HEK293 (cell line): ENCODE data around the gene TRIM3.

Experiments
- CTCF ChIA-PET: fragments of 350-600 bp; formaldehyde crosslinking; extraction: SDS; loops from one replicate; lab custom pipeline; 2021; ENCODE audit warnings: antibody characterized with exemption; lab: Yijun Ruan, JAX
- POLR2A ChIA-PET: fragments of 300-600 bp; formaldehyde crosslinking; extraction: SDS; loops from one replicate; lab custom pipeline; 2020; ENCODE audit warnings: antibody characterized with exemption, inconsistent platforms; lab: Yijun Ruan, JAX
- H3K27ac ChIP-seq: fragments of 200-500 bp; sonication (Bioruptor generic); 2 replicates; pipeline ENCODE4 v1.5.1; 2014; ENCODE audit warnings: low read depth, low read length, control low read depth, inconsistent platforms; ENCODE audit errors: extremely low read depth
- H3K36me3 ChIP-seq, 2 experiments: fragments of 200-500 bp in 1 of 2; sonication (Bioruptor generic) in 1 of 2; 1 replicate in 1 of 2; 2 replicates in 1 of 2; pipeline ENCODE4 v1.5.1; 2014 to 2017; ENCODE audit warnings: inconsistent platforms in 2 of 2, low read length in 2 of 2; ENCODE audit not compliant: control insufficient read depth in 2 of 2, insufficient read depth in 1 of 2
- H3K4me1 ChIP-seq: fragments of 200-500 bp; sonication (Bioruptor generic); 2 replicates; pipeline ENCODE4 v1.5.1; 2014; ENCODE audit warnings: mild to moderate bottlenecking, low read length, inconsistent platforms; ENCODE audit not compliant: control insufficient read depth, insufficient read depth
- H3K4me3 ChIP-seq: 2 replicates; pipeline ENCODE4 v1.5.1; 2011; ENCODE audit warnings: low read depth, mild to moderate bottlenecking, control low read depth, low read length, moderate library complexity
- H3K9me3 ChIP-seq: fragments of 200-500 bp; sonication (Bioruptor generic); 2 replicates; pipeline ENCODE4 v1.5.1; 2014; ENCODE audit warnings: low read depth, low read length, inconsistent platforms; ENCODE audit not compliant: control insufficient read depth, insufficient read depth
- ATF2 ChIP-seq: fragments of 450-650 bp; formaldehyde crosslinking; IDR thresholded peaks from 2 replicates; pipeline ENCODE4 v1.5.1; 2016; ENCODE audit warnings: missing biosample characterization, missing genetic modification characterization, low read depth
- SP2 ChIP-seq: fragments of 450-650 bp; formaldehyde crosslinking; IDR thresholded peaks from 2 replicates; pipeline ENCODE4 v1.5.1; 2016; ENCODE audit warnings: missing biosample characterization, missing genetic modification characterization
- TCF7L2 ChIP-seq: IDR thresholded peaks from 2 replicates; pipeline ENCODE4 v1.6.1; 2011; ENCODE audit warnings: low read depth, mild to moderate bottlenecking, inconsistent platforms, low read length, moderate library complexity, borderline replicate concordance
- ZFHX2 ChIP-seq: fragments of 450-650 bp; formaldehyde crosslinking; conservative IDR thresholded peaks from 2 replicates; pipeline ENCODE4 v1.5.1; 2016; ENCODE audit warnings: missing biosample characterization, missing genetic modification characterization
- ZIC2 ChIP-seq: fragments of 450-650 bp; formaldehyde crosslinking; IDR thresholded peaks from 2 replicates; pipeline ENCODE4 v1.5.1; 2016; ENCODE audit warnings: missing biosample characterization, missing genetic modification characterization
- ZNF184 ChIP-seq: fragments of 450-650 bp; IDR thresholded peaks from 2 replicates; pipeline ENCODE4 v1.5.1; 2018; ENCODE audit warnings: missing biosample characterization, mild to moderate bottlenecking, missing genetic modification characterization
- ZNF202 ChIP-seq: fragments of 450-650 bp; formaldehyde crosslinking; IDR thresholded peaks from 2 replicates; pipeline ENCODE4 v1.5.1; 2016; ENCODE audit warnings: missing biosample characterization, missing genetic modification characterization, borderline replicate concordance
- ZNF223 ChIP-seq: fragments of 450-650 bp; formaldehyde crosslinking; IDR thresholded peaks from 2 replicates; pipeline ENCODE4 v1.5.1; 2016; ENCODE audit warnings: missing biosample characterization, missing genetic modification characterization
- ZNF280C ChIP-seq: fragments of 450-650 bp; formaldehyde crosslinking; IDR thresholded peaks from 2 replicates; pipeline ENCODE4 v1.5.1; 2016; ENCODE audit warnings: missing biosample characterization, missing genetic modification characterization
- ZNF362 ChIP-seq: fragments of 450-650 bp; formaldehyde crosslinking; IDR thresholded peaks from 2 replicates; pipeline ENCODE4 v1.5.1; 2016; ENCODE audit warnings: missing biosample characterization, missing genetic modification characterization
- ZNF664 ChIP-seq: fragments of 450-650 bp; formaldehyde crosslinking; IDR thresholded peaks from 2 replicates; pipeline ENCODE4 v1.5.1; 2016; ENCODE audit warnings: missing biosample characterization, missing genetic modification characterization
- ZNF785 ChIP-seq: fragments of 450-650 bp; formaldehyde crosslinking; IDR thresholded peaks from 2 replicates; pipeline ENCODE4 v1.5.1; 2016; ENCODE audit warnings: missing biosample characterization, missing genetic modification characterization
- ZNF830 ChIP-seq: fragments of 450-650 bp; IDR thresholded peaks from 2 replicates; pipeline ENCODE4 v1.5.0; 2018; ENCODE audit warnings: missing biosample characterization, missing genetic modification characterization, low read depth, mild to moderate bottlenecking, moderate library complexity
- TF ChIP-seq, protein P1 (sequence below): fragments of 450-650 bp; formaldehyde crosslinking; IDR thresholded peaks from 2 replicates; pipeline ENCODE4 v1.5.1; 2016; ENCODE audit warnings: missing biosample characterization, missing genetic modification characterization

TRIM3 gene

GRCh38 chr11:6457581-6458320, 16.0 kb downstream of the TRIM3 start (continued):
- TF ChIP-seq ZNF785 (tag by site-specific recombination) (no peak), ZNF184 (tag by site-specific recombination) (no peak)

DNA sequence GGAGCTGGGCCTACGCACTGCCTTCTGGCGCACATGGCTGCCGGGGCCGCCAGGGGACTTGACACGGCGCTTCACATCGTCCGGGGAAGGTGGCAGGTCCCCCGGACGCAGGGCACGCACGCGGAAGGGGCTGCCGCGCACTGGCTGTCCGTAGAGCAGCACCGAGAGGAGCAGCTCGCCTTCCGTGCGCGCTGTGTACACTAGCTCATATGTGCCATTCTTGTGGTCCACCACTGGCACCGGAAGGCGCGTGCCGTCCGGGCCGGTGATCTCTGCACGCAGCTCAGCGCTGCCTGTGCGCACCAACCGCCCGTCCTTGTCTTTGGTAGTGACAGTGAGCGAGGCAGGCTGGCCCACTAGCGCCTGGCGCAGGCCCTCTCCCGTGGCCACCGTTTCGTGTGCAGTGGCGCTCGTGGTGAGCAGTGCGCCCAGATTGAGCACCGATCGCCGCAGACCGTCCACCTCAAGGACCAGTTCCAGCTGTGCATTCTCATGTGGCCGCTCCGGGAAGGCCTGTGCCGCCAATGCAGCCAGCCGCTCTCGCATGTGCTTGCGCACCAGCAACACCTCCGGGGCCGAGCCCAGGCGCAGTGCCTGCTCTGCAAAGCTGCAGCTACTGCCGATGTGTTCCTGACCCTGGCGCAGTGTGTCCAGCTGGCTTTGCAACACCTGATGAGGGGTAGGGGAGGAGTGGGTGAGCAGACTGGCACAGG, 17.2 kb downstream of the TRIM3 start:
- Histone ChIP-seq H3K27ac (no peak overlapping the region), H3K9me3 (no peaks in the 10 kb centered on the region), H3K4me1 (no peaks in the 10 kb centered on the region), H3K36me3 (peaks cover 6 to 90% of the 10 kb centered on the region in 2 experiments; a peak in 1 of 3 replicates), H3K4me3 (no peak overlapping the region)
- POLR2A ChIA-PET: interaction anchor here (1.2 kb wide), 1 partner anchor 13 kb away, joined by 7 read pairs; no protein-coding TSS in a partner anchor
- CTCF ChIA-PET: interaction anchor here (0.5 to 3.3 kb wide), 3 partner anchors 12 to 182 kb away, joined by 3 to 23 read pairs (median 8); no protein-coding TSS in a partner anchor
- no peak for TF ChIP-seq ATF2 (tag by site-specific recombination)
- no peak for TF ChIP-seq ZNF830 (tag by site-specific recombination)
- TF ChIP-seq ZIC2: no peak
- TF ChIP-seq ZNF202 (tag by site-specific recombination): no peak
- no peak for TF ChIP-seq TCF7L2
- no peak for TF ChIP-seq SP2 (tag by site-specific recombination)
- no peak for TF ChIP-seq ZFHX2 (tag by site-specific recombination)

DNA sequence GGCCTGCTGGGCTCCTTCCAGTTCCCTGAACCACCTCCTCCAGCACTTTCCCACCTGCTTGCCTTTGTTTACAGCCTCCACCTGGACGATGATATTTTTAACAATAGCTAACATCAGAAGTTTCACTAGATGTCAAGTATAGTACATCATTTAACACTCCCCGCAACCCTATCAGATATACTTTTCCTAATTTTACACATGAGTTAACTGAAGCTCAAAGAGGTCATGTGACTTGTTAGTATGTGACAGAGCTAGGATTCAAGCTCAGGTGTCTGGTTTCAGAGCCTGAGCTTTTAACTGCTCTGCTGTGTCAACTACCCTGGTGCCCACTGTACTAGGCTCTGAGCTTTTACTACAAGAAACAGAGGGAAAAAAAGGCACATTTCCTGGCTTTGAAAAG, 18.7 kb downstream of the TRIM3 start:
- no peak overlapping the region for H3K4me3 ChIP-seq
- TF ChIP-seq, protein P1, sequence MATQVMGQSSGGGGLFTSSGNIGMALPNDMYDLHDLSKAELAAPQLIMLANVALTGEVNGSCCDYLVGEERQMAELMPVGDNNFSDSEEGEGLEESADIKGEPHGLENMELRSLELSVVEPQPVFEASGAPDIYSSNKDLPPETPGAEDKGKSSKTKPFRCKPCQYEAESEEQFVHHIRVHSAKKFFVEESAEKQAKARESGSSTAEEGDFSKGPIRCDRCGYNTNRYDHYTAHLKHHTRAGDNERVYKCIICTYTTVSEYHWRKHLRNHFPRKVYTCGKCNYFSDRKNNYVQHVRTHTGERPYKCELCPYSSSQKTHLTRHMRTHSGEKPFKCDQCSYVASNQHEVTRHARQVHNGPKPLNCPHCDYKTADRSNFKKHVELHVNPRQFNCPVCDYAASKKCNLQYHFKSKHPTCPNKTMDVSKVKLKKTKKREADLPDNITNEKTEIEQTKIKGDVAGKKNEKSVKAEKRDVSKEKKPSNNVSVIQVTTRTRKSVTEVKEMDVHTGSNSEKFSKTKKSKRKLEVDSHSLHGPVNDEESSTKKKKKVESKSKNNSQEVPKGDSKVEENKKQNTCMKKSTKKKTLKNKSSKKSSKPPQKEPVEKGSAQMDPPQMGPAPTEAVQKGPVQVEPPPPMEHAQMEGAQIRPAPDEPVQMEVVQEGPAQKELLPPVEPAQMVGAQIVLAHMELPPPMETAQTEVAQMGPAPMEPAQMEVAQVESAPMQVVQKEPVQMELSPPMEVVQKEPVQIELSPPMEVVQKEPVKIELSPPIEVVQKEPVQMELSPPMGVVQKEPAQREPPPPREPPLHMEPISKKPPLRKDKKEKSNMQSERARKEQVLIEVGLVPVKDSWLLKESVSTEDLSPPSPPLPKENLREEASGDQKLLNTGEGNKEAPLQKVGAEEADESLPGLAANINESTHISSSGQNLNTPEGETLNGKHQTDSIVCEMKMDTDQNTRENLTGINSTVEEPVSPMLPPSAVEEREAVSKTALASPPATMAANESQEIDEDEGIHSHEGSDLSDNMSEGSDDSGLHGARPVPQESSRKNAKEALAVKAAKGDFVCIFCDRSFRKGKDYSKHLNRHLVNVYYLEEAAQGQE (tag by site-specific recombination): no peak
- no peak for TF ChIP-seq ZNF223
- no peak for TF ChIP-seq ZNF362 (tag by site-specific recombination)
- TF ChIP-seq ZNF280C (tag by site-specific recombination): no peak
- TF ChIP-seq ZNF664 (tag by site-specific recombination): peak; percentile 89
- ChIA-PET CTCF (interaction anchor here (0.6 to 3.3 kb wide), 6 partner anchors 10 to 76 kb away, joined by 3 to 23 read pairs (median 4); no protein-coding TSS in a partner anchor), POLR2A (interaction anchor here (1.2 kb wide), 1 partner anchor 14 kb away, joined by 7 read pairs; no protein-coding TSS in a partner anchor)
- no peaks in the 10 kb centered on the region for H3K4me1 ChIP-seq
- no peaks in the 10 kb centered on the region for H3K9me3 ChIP-seq
- no peak overlapping the region for H3K27ac ChIP-seq
- peaks cover 6 to 95% of the 10 kb centered on the region in 2 experiments; a peak in 1 of 3 replicates for H3K36me3 ChIP-seq
